ENCODE results near the gene ACTL7A. TPM values are rescaled to one million over a fixed set of nuclear protein-coding genes. Genes with fewer than 3 reads are reported as not detected.

ACTL7A gene
- total and polyA plus RNA-seq, 2 of the 13 experiments (the other 11 are each of a cell fraction or from before 2014, with no cell fraction given): not detected

GRCh38 chr9:108900176-108900575, 38.1 kb downstream of the ACTL7A start:
- H2AFZ ChIP-seq (ENCODE audit: low read length): no peak overlapping the region
- WGBS (ENCODE audit: low lambda C conversion rate): 97% methylated on average over 5 of the region's 5 CpGs
- no peaks in the 10 kb centered on the region for H3K79me2 ChIP-seq (ENCODE audit: insufficient read depth, low read length)
- H3K9me3 ChIP-seq (ENCODE audit: low read length): no peaks in the 10 kb centered on the region
- H3K27me3 ChIP-seq (ENCODE audit: control insufficient read depth in 1 of 2, insufficient read depth in 2 of 2, low read length in 2 of 2): no peaks in the 10 kb centered on the region
- CTCF ChIA-PET (ENCODE audit: low intra/inter-chr PET ratio, low total read pairs): no interaction called here
- FAIRE-seq (no peak), DNase-seq (ENCODE audit: low spot score) (no peak), ATAC-seq (no peak)
- in situ Hi-C loops (cut with HindIII; ENCODE audit: extremely low pct_ligation_motif_present, low pct_unique_long_range_greater_than_20kb): no loop called here
- intact Hi-C loops (cut with micrococcal nuclease; ENCODE audit: unreplicated experiment): no loop called here
- H3K36me3 ChIP-seq (replicated peaks in 1 of 2; ENCODE audit: control insufficient read depth in 1 of 2, insufficient read depth in 2 of 2, low read length in 2 of 2): peaks cover 13 to 88% of the 10 kb centered on the region in 2 experiments
- no TSS peak for BruUV-seq (replicated peaks)
- H3K4me3 ChIP-seq (replicated peaks in 1 of 3; ENCODE audit: insufficient read depth in 1 of 3, low read depth in 2 of 3, low read length in 3 of 3): no peak overlapping the region
- peaks cover 55% of the 10 kb centered on the region for H3K4me1 ChIP-seq (ENCODE audit: insufficient read depth, low read length)
- no peaks in the 10 kb centered on the region for H4K20me1 ChIP-seq (ENCODE audit: insufficient read depth, low read length)
- H3K9ac ChIP-seq (ENCODE audit: insufficient read depth, low read depth, low read length): no peak overlapping the region
- no peak overlapping the region for H3K4me2 ChIP-seq (ENCODE audit: low read depth, low read length)
- POLR2A ChIA-PET: interaction anchor here (2.0 to 3.2 kb wide), 2 partner anchors 10 to 15 kb away, joined by 7 to 20 read pairs; no protein-coding TSS in a partner anchor
- peak overlapping the region; percentile 55 for H3K27ac ChIP-seq (ENCODE audit: extremely low read length, insufficient read depth, low read length)
- no peak for TF ChIP-seq TCF7L2 (IDR thresholded peaks at IDR 0.05; ENCODE audit: low read depth, low read length)
- no peak for TF ChIP-seq HNRNPUL1 (IDR thresholded peaks at IDR 0.05; ENCODE audit: low read depth, low read length)
- no peak for TF ChIP-seq ELK4 (CRISPR knock-in tag; IDR thresholded peaks at IDR 0.05; ENCODE audit: borderline replicate concordance)
- no peak for TF ChIP-seq HMGXB3 (CRISPR knock-in tag; IDR thresholded peaks at IDR 0.05; ENCODE audit: borderline replicate concordance)
- no peak for TF ChIP-seq HOMEZ (CRISPR knock-in tag; IDR thresholded peaks at IDR 0.05; ENCODE audit: low read depth)
- no peak for TF ChIP-seq ZNF83 (CRISPR knock-in tag; IDR thresholded peaks at IDR 0.05; ENCODE audit: borderline replicate concordance)
- TF ChIP-seq ZBTB42 (CRISPR knock-in tag; IDR thresholded peaks at IDR 0.05): no peak
- no peak for TF ChIP-seq ATF5 (CRISPR knock-in tag; IDR thresholded peaks at IDR 0.05; ENCODE audit: low read depth)
- TF ChIP-seq ZMYM2 (CRISPR knock-in tag; IDR thresholded peaks at IDR 0.05): no peak
- TF ChIP-seq SALL2 (CRISPR knock-in tag; IDR thresholded peaks at IDR 0.05): no peak
- no peak for TF ChIP-seq MEIS1 (CRISPR knock-in tag; IDR thresholded peaks at IDR 0.05; ENCODE audit: borderline replicate concordance)
- no peak for TF ChIP-seq KDM6A (CRISPR knock-in tag; IDR thresholded peaks at IDR 0.05; ENCODE audit: low read depth)
- TF ChIP-seq ZNF891 (CRISPR knock-in tag; IDR thresholded peaks at IDR 0.05): no peak
- no peak for TF ChIP-seq ZNF362 (CRISPR knock-in tag; IDR thresholded peaks at IDR 0.05; ENCODE audit: borderline replicate concordance)
- no peak for TF ChIP-seq ARHGAP35 (CRISPR knock-in tag; IDR thresholded peaks at IDR 0.05; ENCODE audit: borderline replicate concordance)
- no peak for TF ChIP-seq ZMAT5 (CRISPR knock-in tag; IDR thresholded peaks at IDR 0.05; ENCODE audit: borderline replicate concordance, low read depth)

Data from HepG2 (cell line).